Hematopoietic multipotent progenitor cell treated with erythropoietin and hydrocortisone succinate and interleukin-3 and kit ligand, for 17 days (in vitro differentiated cells): ENCODE results near the gene FOXC2.

Source experiments
- DNase-seq: peaks from one replicate; pipeline ENCODE4 v3.0.0-alpha.2; 2015; ENCODE audit warnings: low spot score

The FOXC2 gene

DNA sequence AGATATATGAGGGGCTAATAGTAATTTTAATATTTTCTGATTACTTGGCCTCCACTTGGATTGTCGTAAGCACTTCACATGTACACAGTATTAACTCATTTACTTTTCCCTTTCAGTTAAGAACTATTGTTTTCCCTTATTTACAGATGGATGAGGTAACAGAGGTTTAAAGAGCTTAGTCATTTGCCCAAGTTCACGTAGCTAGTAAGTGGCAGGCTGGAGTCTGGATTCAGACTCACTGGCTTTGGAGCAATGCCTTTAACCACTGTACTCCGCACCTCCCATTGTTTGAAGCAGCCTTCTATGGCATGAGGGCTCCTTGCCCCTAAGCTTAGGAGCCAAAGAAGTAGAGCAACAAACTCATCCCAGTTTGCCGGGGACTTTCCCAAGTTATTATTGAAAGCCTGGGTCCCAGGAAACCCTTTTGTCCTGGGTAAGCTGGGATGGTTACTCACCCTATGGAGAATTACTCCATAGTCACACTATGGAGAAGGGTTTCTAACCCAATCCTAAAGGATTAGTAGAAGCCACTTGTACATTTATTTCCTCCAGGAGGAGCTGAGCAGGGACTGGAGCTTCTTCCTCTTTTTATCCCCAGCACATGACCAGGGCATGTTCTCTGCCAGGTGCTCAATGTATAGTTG, 24.0 kb downstream of the FOXC2 start:
- no peak for DNase-seq

DNA sequence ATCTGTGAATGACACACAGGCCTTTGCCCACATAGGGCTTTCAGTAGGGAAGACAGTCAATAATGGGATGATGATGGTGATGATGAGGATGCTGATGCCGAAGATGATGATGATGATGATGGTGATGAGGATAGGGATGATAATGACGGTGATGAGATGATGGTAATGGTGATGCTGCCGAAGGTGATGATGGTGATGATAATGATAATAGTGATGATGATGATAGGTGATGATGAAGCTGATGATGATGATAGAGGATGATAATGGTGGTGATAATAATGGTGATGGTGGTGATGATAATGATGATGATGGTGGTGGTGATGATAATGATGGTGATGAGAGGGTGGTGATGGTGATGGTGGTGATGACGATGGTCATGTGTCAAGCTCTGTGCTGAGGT, 24.6 kb downstream of the FOXC2 start:
- DNase-seq: no peak

DNA sequence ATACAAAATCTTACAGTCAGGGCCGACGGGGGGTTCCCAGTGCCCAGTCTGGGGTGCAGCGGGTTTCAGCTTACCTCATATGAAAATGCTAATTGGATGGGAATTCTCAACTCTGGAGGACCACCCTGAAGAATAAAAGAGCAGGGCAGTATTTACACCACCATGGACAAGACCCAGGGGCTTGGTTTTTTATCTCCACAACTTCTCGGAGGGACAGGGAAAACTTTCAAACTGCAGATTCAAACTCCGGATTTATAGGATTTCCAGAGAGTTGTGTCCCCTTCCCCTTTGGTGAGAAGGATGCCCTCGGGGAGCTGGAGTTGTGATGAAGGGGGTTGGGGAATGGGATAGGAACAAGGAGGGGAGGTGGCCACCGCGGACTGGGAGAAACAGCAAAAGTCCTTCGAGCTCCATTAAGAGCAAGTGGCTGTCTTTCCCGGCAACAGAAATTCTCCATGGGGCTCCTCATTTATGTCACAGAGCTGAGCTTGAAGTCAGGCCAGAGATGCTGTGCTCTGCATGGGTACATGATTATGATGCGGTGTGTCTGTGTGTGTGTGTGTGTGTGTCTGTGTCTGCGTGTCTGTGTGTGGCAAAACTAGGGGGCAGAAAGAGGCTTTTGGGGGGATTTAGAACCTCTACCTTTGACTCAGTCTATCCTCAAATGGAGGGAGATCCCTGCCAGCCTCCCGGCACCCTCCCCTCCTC, 27.4 kb downstream of the FOXC2 start:
- no peak for DNase-seq

DNA sequence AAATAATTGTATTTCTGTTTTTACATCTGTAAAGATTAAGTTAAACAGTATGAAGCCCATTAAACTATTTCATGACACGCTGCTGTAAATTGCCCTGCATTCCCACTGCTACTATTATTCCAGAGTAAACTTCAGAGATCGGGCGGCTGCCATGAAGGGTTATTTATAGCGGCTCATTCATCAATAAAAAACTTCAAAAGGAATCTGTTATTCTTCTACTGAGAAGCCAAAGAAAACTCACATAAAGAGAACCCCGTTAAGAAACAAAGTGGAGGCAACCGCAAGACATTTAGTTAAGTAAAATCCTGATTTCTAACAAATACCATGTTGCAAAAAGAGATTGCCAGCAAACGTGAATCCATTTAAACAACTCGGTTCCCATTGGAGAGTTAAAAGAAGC, 28.1 kb downstream of the FOXC2 start:
- no peak for DNase-seq

DNA sequence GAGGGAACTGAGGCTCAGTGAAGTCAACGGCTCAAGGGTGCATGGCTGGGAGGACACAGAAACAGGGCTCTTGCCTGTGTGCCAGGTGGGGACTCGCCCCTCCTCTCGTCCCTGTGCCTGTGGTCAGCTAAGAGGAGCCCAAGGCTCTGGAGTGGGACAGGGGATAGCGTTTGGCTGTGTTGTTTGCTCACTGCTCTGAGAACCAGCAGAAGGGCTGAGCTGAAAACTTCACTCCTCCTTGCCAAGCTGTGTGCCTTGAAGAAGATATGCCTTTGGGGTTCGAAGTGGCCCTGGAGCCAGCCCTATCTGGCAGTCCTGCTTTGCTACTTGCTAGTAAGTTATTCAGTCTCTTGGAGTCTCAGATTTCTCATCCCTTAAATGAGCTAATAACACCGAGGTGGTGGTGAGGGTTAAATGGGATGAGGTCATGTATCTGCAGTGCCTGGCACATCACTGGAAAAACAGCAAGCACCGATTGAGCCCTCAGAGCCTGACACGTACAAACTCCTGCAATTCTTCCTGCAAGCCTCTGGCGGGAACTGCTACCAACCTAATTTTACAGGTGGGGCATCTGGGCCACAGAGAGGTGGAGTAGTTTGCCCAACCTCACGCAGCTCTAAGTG, 29.5 kb downstream of the FOXC2 start:
- no peak for DNase-seq

DNA sequence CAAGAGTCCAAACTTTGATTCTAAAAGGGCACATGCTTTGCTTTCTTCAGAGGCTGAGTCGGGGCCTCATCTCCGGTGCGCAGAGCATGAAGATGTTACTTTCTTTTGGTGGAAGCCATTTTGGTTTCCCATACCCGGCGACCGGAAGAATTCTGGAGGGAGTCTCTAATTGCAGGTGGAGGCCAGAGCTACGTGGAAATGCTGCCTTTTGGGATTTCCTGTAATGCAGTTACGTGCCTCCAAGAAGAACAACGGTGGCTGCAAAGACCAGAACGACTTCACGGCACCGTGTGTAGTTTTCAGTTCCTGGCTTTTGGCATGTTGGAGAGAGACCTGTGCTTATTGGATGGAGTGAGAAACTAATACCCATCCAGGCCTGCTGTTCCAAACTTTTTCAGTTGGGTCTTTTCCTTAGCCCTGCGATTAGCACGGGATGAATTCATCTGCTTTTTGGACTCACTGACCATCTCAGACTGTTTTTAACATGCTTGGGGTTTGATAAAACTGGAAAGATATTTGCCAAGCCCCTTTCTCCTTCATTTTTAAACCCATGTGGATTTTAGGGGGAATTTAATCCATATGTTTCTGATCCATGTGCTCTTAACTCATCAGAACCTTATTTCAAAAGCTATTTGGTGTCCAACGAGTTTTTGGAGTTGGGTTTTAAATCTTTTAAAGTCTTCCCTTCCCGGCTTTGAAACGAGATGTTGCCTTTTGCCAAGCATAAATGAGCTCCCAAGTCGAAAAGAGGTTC, 30.7 kb downstream of the FOXC2 start:
- DNase-seq: no peak

DNA sequence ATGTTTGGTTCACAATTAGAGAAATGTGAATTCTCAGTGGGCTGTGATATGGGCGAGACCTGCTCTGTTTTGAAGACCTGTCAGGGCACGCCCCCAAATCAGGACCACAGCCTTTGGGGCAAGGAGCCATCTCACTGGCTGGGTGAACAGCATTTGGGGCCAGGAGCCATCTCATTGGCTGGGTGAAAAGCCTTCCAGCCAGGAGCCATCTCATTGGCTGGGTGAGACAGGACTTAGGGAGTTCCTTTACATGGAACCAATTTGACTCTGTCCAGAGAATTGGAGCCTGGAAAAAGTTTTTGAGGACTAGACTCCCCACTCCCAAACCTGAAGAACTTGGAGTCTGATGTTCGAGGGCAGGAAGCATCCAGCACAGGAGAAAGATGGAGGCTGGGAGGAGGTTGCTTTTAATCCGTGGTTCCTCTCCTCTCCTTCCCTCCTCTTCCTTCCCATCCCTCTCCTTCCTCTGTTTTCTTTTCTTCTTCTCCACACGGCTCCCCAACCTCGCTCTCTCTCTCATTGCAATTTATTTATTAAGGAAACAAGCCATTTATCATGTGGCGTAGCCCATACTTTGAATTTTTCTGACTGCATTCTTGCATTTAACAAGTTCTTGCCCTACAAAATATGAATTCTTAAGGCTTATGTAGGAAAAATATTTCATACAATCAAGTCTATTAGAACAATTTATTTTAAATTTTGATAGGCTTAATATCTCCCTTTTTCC, 31.4 kb downstream of the FOXC2 start:
- DNase-seq: no peak

DNA sequence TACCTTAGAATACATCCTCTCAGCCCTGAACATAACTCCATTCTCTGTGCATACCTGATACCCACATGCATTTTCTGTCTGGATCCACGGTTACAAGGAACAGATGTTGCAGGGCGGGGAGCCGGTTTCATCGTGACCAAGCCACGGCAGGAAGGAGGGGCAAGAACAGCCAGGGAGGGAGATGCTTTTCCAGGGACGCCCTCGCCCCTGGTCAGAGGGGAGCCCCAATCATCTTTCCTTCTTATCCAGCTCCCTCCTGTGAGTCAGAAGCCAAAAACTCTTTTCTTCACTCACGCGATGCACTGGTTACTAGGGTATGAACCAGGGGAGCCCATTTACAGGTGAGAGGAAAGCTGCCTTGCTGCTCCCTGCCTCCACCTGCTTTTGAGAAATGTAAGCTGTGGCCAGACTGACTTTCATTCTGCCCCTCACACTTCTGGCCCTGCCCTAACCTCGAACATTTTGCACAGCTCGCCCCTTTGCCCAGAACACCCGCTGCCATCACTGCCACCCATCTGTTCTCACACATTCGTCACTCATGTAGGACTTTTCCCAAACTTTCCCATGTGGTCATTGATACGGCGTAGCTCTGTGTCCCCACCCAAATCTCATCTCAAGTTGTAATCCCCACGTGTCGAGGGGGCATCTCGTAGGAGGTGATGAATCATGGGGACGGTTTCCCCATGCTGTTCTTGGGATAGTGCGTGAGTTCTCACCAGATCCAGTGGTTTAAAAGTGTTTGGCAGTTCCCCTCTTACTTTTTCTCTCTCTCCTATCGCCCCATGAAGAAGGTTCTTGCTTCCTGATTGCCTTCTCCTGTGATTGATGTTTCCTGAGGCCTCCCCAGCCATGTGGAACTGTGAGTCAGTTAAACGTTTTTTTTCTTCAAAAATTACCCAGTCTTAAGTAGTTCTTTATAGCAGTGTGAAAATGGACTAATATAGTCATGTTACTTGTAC, 32.3 kb downstream of the FOXC2 start:
- DNase-seq: no peak

DNA sequence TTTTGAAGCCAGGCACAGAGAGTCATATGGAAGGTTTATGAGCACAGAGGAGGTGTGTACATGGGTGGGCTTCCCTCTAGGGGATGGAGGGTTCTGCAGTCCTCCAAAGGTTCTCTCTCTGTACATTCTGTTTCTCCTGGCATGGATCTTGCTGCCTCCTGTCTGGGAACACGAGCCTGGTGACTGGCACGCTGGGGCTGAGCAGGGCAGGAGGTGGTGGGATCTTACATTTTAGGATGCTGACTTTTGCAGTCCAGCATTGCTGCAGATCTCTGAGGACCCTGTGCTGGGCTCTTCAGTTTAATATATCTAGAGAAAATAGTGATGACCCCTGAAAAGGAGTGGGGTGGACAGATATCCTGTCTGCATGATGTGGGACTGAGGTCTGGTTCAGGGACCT, 34.7 kb downstream of the FOXC2 start:
- no peak for DNase-seq

DNA sequence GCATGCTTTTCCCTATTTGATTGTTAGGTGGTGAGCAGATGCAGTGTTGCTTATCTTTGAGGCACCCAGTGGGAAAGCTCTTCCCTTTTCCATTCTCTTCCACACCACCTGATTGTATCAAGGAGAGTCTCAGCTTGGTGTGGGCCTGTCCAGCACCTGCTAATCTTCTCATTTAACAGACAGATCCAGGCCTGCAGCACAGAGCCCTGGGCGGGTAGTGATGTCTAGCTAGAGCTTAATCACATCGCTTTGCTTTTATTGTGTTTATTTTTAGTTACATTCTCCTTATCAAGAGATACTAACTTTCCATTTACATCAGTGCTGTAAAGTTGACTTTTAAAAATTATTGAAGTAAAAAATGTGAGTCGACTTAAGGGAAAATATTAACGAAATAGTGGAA, 35.9 kb downstream of the FOXC2 start:
- no peak for DNase-seq

DNA sequence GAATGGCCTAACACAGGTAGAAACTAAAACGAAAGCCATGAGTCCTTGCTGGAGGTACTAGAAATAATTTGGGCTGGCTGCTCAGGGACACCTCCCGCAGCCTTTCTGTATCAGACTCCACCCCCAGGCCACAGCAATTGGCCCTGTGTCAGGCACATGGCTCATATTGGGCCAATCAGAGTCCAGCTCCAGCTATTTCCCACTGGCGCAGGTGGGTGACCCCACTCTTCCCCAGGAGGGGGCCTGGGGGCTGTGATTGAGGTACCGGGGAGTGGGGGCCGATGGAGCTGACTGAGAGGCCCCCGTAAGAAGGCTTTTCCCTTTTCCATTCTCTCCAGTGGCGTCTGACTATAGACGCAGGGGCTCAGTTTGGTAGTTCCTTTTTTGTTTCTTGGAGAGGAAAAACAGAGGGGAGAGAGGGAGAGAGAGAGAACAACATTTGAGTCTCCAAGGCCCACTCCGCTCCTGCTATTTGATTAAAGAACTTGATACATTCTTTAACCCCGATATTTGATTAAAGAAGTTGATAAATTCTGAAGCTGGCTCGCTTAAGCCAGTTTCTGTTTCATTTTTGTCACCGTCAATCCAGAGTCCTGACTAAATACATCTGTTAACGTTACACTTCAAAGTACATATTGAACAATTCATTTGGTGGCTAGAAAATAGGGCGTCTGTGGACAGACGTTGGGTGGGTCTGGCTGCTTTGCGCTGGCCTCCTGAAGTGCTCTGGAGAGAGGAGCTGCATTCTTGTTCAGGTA, 38.0 kb downstream of the FOXC2 start:
- no peak for DNase-seq

DNA sequence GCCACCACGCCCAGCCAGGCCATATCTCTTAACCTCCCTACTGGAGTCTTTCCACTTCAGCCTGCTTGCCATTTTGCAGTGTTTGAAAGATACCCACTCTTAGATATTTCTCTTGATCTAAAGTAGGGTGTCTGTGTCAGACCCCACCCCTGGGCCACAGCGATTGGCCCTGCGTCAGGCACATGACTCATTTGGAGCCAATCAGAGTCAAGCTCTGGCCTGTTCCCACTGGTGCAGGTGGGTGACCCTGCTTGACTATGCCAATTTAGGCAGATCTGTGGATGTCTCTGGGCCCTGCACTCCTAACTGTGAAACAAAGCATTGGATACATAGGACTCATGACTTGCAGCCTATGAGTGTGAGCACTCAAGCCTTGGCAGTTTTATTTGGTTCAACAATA, 39.3 kb downstream of the FOXC2 start:
- DNase-seq: no peak

DNA sequence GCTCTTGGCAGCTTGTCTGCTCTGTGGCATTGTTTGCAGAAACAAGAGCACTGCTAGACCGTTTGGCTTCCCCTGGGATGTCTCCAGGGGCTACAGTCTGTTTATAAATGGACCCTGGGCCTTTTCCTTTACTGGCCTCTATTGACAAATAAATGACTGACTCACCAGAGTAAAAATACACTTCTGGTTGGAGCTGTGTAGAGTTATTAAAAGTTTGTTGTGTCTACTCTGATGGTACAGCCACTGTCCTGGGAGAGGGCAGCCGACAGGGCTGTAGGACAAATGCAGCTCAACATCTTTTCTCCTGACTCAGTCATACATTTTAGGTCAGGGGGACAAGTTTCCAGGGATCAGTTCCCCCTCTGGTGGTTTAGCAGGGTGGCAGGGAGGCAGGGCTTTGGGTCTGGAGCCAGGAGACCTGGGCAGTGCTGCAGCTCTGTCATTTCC, 41.7 kb downstream of the FOXC2 start:
- DNase-seq: no peak

DNA sequence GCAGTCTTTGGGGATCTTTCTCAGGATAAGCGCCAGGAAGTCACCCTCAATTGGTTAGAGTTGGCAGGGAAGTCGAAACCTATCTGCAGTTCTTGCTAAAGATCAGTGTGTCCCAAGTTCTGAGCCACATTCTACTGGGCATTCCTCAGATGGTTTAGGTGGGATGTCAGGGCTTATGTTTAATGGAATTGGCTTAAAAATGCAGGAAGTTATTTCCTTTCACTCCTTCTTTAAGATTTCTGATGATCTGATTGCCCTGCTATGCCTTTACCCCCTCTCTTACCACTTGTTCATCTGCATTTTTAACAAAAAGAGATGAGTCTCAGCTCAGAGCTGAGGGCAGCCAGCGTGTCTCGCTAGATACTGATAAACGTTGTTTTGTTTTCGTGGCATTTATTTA, 42.5 kb downstream of the FOXC2 start:
- DNase-seq: no peak

DNA sequence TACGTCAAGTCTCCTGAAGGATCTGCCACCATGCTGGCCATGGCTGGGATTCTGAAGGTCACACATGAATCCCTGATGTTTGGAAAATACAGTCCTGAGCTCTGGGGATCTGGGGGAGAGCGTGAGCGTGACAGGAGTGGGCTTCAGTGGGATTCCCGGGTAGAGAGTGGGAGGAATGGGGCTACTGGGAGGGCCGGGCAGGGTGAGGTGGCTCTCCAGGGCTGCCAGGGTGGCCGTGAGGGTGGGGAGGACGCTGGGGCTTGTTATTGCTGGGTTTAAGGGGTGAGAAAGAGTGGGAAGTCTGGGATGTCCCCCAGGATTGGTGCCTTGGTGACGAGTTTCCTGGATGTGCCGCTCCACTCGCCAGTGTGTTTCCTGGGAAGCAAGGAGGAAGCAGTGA, 43.0 kb downstream of the FOXC2 start:
- no peak for DNase-seq

DNA sequence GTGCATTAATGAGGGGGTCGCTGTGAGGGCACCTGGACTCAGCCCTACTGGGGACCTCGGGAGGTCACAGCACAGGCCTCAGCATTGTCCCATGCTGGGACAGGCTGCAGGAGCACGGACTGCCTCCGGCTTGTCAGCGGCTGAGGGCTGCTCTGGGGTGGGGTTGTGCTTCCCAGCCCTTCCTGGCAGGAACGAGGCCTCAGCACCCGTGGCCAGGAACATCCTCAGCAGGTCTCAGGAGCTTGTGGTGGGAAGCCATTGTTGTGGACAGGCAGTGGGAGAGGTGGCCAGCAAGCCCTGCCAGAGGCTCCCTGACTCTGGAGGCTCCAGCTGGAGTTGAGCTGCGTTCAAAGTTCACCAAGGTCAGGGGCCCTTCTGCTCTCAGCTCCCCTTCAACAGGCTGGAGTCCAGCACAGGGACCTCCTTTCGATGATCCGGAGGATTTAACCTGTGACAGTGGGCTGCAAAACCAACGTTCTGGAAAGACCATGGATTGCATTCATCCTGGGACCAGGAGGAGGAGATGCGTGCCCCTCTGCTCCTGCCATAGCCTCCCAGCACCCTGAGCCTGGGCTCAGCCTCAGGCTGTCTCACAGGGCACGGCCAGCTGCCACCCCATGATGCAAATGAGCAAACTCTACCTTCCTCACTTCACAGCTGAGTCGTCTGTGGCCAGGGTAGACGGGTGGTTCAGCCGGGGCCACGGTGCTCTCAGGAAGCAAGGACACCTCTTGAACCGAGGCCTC, 44.3 kb downstream of the FOXC2 start:
- DNase-seq: no peak

DNA sequence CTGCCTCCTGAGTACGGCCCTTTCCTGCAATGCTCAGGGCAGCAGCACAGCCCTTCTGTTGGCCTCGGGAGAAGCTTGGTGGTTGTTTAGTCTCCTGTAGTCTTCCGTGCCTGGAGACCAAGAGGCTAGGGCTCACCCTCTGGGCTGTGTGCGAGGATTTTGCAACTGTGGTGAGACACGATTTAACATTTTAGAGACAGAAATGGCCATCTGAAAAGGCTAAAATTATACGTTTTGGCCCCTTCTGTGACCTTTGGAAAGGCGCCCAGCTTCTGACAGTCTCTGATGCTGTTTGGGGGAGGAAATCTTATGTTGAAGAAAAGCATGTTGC, 44.9 kb downstream of the FOXC2 start:
- DNase-seq: no peak

DNA sequence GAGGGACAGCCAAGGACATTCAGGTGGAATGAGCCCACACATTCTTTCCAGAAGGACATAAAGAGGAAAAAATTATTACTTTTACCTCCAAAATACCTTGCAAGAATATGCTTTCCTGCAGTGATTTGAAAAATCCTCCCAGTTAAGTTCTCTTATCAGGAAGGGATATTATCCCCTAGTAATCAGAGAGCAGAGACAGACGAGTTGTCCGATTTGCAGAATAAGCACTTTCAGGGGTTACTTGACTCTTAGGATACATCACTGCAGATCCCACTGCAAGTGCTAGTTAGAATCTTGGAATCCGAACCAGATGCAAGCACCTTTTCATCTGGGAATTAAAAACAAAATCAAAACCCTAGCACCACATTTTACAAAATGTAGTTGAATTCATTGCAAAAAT, 45.3 kb downstream of the FOXC2 start:
- DNase-seq: no peak

DNA sequence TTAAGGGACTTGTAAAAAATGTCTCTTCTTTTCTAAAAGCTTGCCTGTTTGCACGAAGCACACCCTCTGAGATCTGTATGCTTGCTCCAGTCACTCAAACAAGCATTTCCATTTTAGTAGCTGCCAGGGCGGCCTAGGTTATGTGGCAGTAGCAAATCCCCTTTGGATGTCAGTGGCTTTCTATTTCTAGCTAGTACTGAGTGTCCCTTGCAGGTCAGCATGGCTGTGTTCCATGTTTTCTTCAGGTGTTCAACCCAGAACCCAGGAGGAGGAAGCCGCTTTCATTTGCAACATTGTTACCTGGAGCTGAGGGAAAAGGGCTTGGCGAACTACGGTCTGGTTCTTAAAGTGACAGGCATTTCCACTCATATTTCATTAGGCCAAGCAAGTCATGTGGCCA, 48.1 kb downstream of the FOXC2 start:
- DNase-seq: no peak

DNA sequence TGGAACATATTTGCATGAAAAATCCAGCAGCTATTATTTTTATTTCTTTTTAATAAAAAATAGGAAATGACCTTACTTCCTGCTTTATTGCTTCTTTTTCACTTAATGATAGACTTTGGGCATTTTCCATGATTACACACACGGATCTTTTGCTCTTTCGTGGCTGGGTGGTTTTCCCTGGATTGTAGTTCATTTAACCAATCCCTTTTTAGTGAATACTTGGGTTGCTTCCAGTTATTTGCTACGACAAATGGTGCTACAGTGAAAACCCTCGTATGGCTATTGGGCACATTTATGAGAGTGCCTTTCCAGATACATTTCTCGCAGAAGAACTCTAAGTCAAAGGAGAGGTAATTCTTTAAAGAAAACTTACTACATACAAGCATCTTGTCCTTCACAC, 50.3 kb downstream of the FOXC2 start:
- no peak for DNase-seq
